Measurements from ENCODE around the gene DERL3. TPM values are rescaled to one million over a fixed set of nuclear protein-coding genes. Genes with fewer than 3 reads are reported as not detected.

DERL3 gene
- total and polyA plus RNA-seq, 2 donors (not counting 1 experiment from before 2014, with no cell fraction given) = 77.0 to 142 TPM

GRCh38 chr22:23831261-23831660, 7.5 kb downstream of the DERL3 start:
- CTCF ChIA-PET = interaction anchor here (0.5 kb wide), 1 partner anchor 1916 kb away, joined by 4 read pairs; no protein-coding TSS in a partner anchor
- Mint-ChIP-seq H3K4me3 (no peak overlapping the region), H3K9me3 (ENCODE audit: insufficient read depth) (no peaks in the 10 kb centered on the region), H3K27me3 (no peaks in the 10 kb centered on the region), H3K27ac (peak overlapping the region; percentile 67), H3K4me1 (peaks cover 46% of the 10 kb centered on the region)
- peaks cover 56% of the 10 kb centered on the region for H3K79me2 ChIP-seq (ENCODE audit: control insufficient read depth, insufficient read depth, low read length)
- ATAC-seq (ENCODE audit: low read depth) (no peak), DNase-seq (no peak)
- no peaks in the 10 kb centered on the region for H3K9me3 ChIP-seq (ENCODE audit: control extremely low read depth in 1 of 3, control insufficient read depth in 2 of 3, insufficient read depth in 1 of 3, low read length in 2 of 3)
- 95% methylated on average over 5 of the region's 8 CpGs for WGBS (ENCODE audit: insufficient coverage)
- POLR2A ChIA-PET = no interaction called here
- no peak overlapping the region for H3K27ac ChIP-seq (ENCODE audit: low read length in 2 of 2)
- no peak for TF ChIP-seq EZH2 (IDR thresholded peaks at IDR 0.05; ENCODE audit: borderline replicate concordance, insufficient read depth, low read depth, low read length, poor library complexity, severe bottlenecking)
- TF ChIP-seq, protein P1, sequence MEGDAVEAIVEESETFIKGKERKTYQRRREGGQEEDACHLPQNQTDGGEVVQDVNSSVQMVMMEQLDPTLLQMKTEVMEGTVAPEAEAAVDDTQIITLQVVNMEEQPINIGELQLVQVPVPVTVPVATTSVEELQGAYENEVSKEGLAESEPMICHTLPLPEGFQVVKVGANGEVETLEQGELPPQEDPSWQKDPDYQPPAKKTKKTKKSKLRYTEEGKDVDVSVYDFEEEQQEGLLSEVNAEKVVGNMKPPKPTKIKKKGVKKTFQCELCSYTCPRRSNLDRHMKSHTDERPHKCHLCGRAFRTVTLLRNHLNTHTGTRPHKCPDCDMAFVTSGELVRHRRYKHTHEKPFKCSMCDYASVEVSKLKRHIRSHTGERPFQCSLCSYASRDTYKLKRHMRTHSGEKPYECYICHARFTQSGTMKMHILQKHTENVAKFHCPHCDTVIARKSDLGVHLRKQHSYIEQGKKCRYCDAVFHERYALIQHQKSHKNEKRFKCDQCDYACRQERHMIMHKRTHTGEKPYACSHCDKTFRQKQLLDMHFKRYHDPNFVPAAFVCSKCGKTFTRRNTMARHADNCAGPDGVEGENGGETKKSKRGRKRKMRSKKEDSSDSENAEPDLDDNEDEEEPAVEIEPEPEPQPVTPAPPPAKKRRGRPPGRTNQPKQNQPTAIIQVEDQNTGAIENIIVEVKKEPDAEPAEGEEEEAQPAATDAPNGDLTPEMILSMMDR (IDR thresholded peaks at IDR 0.05) = no peak
- peaks cover 60% of the 10 kb centered on the region for H4K20me1 ChIP-seq (ENCODE audit: control insufficient read depth, insufficient read depth, low read length, poor library complexity, severe bottlenecking)
- no peak overlapping the region for H3K4me3 ChIP-seq (ENCODE audit: control extremely low read depth in 1 of 5, extremely low read depth in 1 of 5, insufficient read depth in 1 of 5, low read depth in 2 of 5, low read length in 4 of 5)
- H3K36me3 ChIP-seq (replicated peaks in 1 of 2; ENCODE audit: control extremely low read depth in 1 of 2, control insufficient read depth in 1 of 2, extremely low read depth in 1 of 2, insufficient read depth in 2 of 2, low read length in 1 of 2) = peaks cover 0 to 85% of the 10 kb centered on the region in 2 experiments
- intact Hi-C loops (cut with micrococcal nuclease) = loop anchor here (10.0 kb wide), 1 partner anchor 604 kb away; no protein-coding TSS in a partner anchor
- H2AFZ ChIP-seq (ENCODE audit: insufficient read depth, low read depth, low read length, poor library complexity, severe bottlenecking) = no peak overlapping the region
- H3K9ac ChIP-seq (ENCODE audit: low read length) = no peak overlapping the region
- H3K27me3 ChIP-seq (replicated peaks in 1 of 4; ENCODE audit: control extremely low read depth in 1 of 4, control insufficient read depth in 3 of 4, insufficient read depth in 4 of 4, low read length in 3 of 4) = no peaks in the 10 kb centered on the region
- no peak overlapping the region for H3K4me2 ChIP-seq (replicated peaks; ENCODE audit: low read depth, low read length, poor library complexity, severe bottlenecking)
- H3K4me1 ChIP-seq (ENCODE audit: control insufficient read depth in 2 of 2, insufficient read depth in 2 of 2, low read length in 2 of 2) = peaks cover 11 to 27% of the 10 kb centered on the region in 2 donors

DNA sequence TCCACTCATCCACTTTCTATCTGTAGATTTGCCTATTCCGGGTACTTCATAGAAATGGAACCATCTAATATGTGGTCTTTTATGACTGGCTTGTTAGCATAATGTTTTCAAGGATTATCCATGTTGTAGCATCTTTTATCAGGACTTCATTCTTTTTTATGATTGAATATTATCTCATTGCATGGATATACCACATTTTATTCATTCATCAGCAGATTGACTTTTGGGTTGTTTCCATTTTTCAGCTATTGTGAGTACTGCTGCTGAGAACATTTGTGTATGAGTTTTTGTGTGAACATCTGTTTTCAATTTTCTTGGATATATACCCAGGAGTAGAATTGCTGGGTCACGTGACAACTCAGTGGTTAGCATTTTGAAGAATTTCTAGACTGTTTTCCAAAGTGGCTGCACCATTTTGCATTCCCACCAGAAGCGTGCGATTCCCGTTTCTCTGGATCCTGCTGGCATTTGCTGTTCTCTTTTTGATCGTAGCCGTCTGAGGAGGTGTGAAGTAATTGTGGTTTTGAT, 8.9 kb downstream of the DERL3 start:
- Histone ChIP-seq H3K4me1 (ENCODE audit: control insufficient read depth in 2 of 2, insufficient read depth in 2 of 2, low read length in 2 of 2) (peaks cover 6 to 20% of the 10 kb centered on the region in 2 donors), H3K27me3 (replicated peaks in 1 of 4; ENCODE audit: control extremely low read depth in 1 of 4, control insufficient read depth in 3 of 4, insufficient read depth in 4 of 4, low read length in 3 of 4) (no peaks in the 10 kb centered on the region), H3K36me3 (replicated peaks in 1 of 2; ENCODE audit: control extremely low read depth in 1 of 2, control insufficient read depth in 1 of 2, extremely low read depth in 1 of 2, insufficient read depth in 2 of 2, low read length in 1 of 2) (peaks cover 0 to 84% of the 10 kb centered on the region in 2 experiments), H3K4me2 (replicated peaks; ENCODE audit: low read depth, low read length, poor library complexity, severe bottlenecking) (no peak overlapping the region), H4K20me1 (ENCODE audit: control insufficient read depth, insufficient read depth, low read length, poor library complexity, severe bottlenecking) (peaks cover 72% of the 10 kb centered on the region), H2AFZ (ENCODE audit: insufficient read depth, low read depth, low read length, poor library complexity, severe bottlenecking) (no peak overlapping the region), H3K79me2 (ENCODE audit: control insufficient read depth, insufficient read depth, low read length) (peaks cover 67% of the 10 kb centered on the region), H3K27ac (ENCODE audit: low read length in 2 of 2) (peak overlapping the region in 1 of 2 donors; percentile 10), H3K9me3 (ENCODE audit: control extremely low read depth in 1 of 3, control insufficient read depth in 2 of 3, insufficient read depth in 1 of 3, low read length in 2 of 3) (no peaks in the 10 kb centered on the region), H3K4me3 (ENCODE audit: control extremely low read depth in 1 of 5, extremely low read depth in 1 of 5, insufficient read depth in 1 of 5, low read depth in 2 of 5, low read length in 4 of 5) (no peak overlapping the region), H3K9ac (ENCODE audit: low read length) (no peak overlapping the region)
- ChIA-PET CTCF (interaction anchor here (0.9 kb wide), 1 partner anchor 20 kb away, joined by 4 read pairs; no protein-coding TSS in a partner anchor), POLR2A (no interaction called here)
- no peak overlapping the region for H3K4me3 Mint-ChIP-seq
- TF ChIP-seq, protein P1 (IDR thresholded peaks at IDR 0.05) = no peak
- TF ChIP-seq EZH2 (IDR thresholded peaks at IDR 0.05; ENCODE audit: borderline replicate concordance, insufficient read depth, low read depth, low read length, poor library complexity, severe bottlenecking) = no peak
- DNase-seq (no peak), ATAC-seq (ENCODE audit: low read depth) (no peak)
- H3K4me1 Mint-ChIP-seq = peaks cover 40% of the 10 kb centered on the region
- peak overlapping the region; percentile 39 for H3K27ac Mint-ChIP-seq
- intact Hi-C loops (cut with micrococcal nuclease) = loop anchor here (10.0 kb wide), 1 partner anchor 605 kb away; no protein-coding TSS in a partner anchor
- whole genome bisulfite sequencing (ENCODE audit: insufficient coverage) = 100% methylated on average over 1 of the region's 7 CpGs
- H3K27me3 Mint-ChIP-seq = no peaks in the 10 kb centered on the region
- no peaks in the 10 kb centered on the region for H3K9me3 Mint-ChIP-seq (ENCODE audit: insufficient read depth)

Data from B cell (primary cell).